Fibroblast of mammary gland (primary cell): Measurements from ENCODE around the gene CDH13.

Experiments used
- DNase-seq: peaks from one replicate; pipeline ENCODE4 v3.0.0-alpha.2; 2010; ENCODE audit warnings: low read depth
- H3K4me3 ChIP-seq: 2 replicates; pipeline ENCODE4 v1.5.1; 2011; ENCODE audit warnings: low read depth, mild to moderate bottlenecking, low read length, moderate library complexity; ENCODE audit not compliant: control insufficient read depth
- CTCF ChIP-seq: conservative IDR thresholded peaks from 2 replicates; pipeline ENCODE4 v1.5.1; 2011; ENCODE audit warnings: low read depth, low read length, inconsistent platforms; ENCODE audit not compliant: control insufficient read depth, insufficient read depth

Gene CDH13

GRCh38 chr16:83115491-83116232 lies 488.9 kb downstream of the CDH13 start:
- DNase-seq = no peak
- TF ChIP-seq CTCF = no peak
- no peak overlapping the region for H3K4me3 ChIP-seq

- TF ChIP-seq CTCF = no peak
- peak; percentile 47 for DNase-seq
- H3K4me3 ChIP-seq = no peak overlapping the region
Observed at GRCh38 chr16:83116274-83116892, 489.6 kb downstream of the CDH13 start.

GRCh38 chr16:83117810-83118209 lies 491.0 kb downstream of the CDH13 start:
- H3K4me3 ChIP-seq = no peak overlapping the region
- DNase-seq = peak; percentile 18
- TF ChIP-seq CTCF = no peak

GRCh38 chr16:83118365-83118764 lies 491.6 kb downstream of the CDH13 start:
- peak; percentile 44 for DNase-seq
- TF ChIP-seq CTCF = no peak
- H3K4me3 ChIP-seq = no peak overlapping the region

- H3K4me3 ChIP-seq = no peak overlapping the region
- no peak for TF ChIP-seq CTCF
- DNase-seq = no peak
Observed at GRCh38 chr16:83125999-83126568, 499.3 kb downstream of the CDH13 start.

- no peak for DNase-seq
- TF ChIP-seq CTCF = no peak
- H3K4me3 ChIP-seq = no peak overlapping the region
Observed at GRCh38 chr16:83128041-83128440, 501.3 kb downstream of the CDH13 start.
